GM12891 (cell line): ENCODE measurements around the gene POU2F1.

Source experiments
- PAX5 ChIP-seq: IDR thresholded peaks from 2 replicates; pipeline ENCODE4 v1.6.1; 2011; ENCODE audit warnings: low read length, moderate library complexity, mild to moderate bottlenecking; ENCODE audit not compliant: insufficient read depth, severe bottlenecking
- POLR2A ChIP-seq: IDR thresholded peaks from 2 replicates; pipeline ENCODE4 v1.6.1; 2011; ENCODE audit warnings: low read depth, low read length, control low read depth
- POLR2AphosphoS5 ChIP-seq: IDR thresholded peaks from 2 replicates; pipeline ENCODE4 v1.6.1; 2011; ENCODE audit warnings: low read depth, low read length, control low read depth
- TAF1 ChIP-seq: IDR thresholded peaks from 2 replicates; pipeline ENCODE4 v1.6.1; 2011; ENCODE audit warnings: low read depth, low read length, control low read depth

GRCh38 chr1:167404161-167404888 is 183.6 kb downstream of the POU2F1 start:
- TF ChIP-seq POLR2A: no peak
- TF ChIP-seq POLR2AphosphoS5: no peak
- no peak for TF ChIP-seq PAX5
- TF ChIP-seq TAF1: no peak
